Uterus (tissue), 2 donors: ENCODE measurements around the gene IFNAR1.

ENCODE experiments used
- CTCF ChIP-seq, 4 experiments: fragments of 200-600 bp in 2 of 4; fragments of 450-650 bp in 2 of 4; sonication (generic) in 2 of 4; IDR thresholded peaks; one replicate each; pipeline ENCODE4 v1.5.1; 2016 to 2019; ENCODE audit warnings: antibody characterized with exemption in 4 of 4, mild to moderate bottlenecking in 2 of 4, moderate library complexity in 1 of 4
- POLR2A ChIP-seq, 2 donors: fragments of 450-650 bp; IDR thresholded peaks; one replicate each; pipeline ENCODE4 v1.6.1; 2016; ENCODE audit warnings: antibody characterized with exemption in 2 of 2, mild to moderate bottlenecking in 1 of 2, moderate library complexity in 1 of 2

DNA sequence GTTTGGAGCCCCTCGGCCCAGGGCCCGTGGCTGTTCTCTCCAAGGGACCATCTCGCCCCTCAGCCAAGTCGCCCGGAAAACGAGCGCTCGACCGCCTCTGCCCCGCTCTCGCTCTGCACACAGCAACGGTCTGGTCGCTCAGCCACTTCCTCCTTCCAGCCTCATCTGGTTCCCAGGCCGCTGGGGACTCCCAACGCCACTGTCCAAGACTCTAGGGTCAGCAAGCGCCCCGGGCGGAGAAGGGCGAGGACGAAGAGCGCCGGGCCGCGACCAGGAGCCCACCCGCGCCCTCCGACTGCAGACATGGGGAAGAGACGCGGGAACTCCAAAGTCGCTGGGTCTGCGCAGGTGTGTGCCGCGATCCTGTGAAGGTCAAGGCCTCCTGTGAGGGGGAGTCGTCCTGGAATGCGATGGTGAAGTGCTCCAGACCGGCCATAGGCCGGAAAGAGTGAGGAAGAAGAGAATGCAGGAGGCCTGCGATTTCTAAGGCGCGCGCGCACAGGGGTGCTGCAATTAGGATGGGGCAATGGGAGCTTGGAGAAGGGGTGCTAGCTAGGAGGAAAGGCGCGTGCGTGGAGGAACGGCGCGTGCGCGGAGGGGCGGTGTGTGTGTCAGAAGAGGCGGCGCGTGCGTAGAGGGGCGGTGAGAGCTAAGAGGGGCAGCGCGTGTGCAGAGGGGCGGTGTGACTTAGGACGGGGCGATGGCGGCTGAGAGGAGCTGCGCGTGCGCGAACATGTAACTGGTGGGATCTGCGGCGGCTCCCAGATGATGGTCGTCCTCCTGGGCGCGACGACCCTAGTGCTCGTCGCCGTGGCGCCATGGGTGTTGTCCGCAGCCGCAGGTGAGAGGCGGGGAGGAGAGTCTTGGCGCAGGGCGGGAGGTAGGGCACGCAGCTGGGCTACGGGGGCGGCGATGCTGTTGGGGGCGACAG is at the start of gene IFNAR1:
- TF ChIP-seq CTCF (IDR thresholded peaks at IDR 0.05), result peak in 1 of 4 experiments; percentile 7
- peak; percentile 86 to 93 for TF ChIP-seq POLR2A (IDR thresholded peaks at IDR 0.05)
